ENCODE results near the gene CCDC196. TPM values are rescaled to one million over a fixed set of nuclear protein-coding genes. Genes with fewer than 3 reads are reported as not detected.

CCDC196 gene
- total and polyA plus RNA-seq, 2 of the 4 experiments (the other 2 are of a cell fraction), result not detected

- Histone ChIP-seq H3K56ac (ENCODE audit: extremely low read depth, insufficient read depth, low read length) (no peak overlapping the region), H3K4ac (ENCODE audit: low read depth, low read length) (no peak overlapping the region), H3K9ac (ENCODE audit: low read depth, low read length) (no peak overlapping the region), H4K5ac (ENCODE audit: low read depth, low read length) (no peak overlapping the region), H2AFZ (replicated peaks; ENCODE audit: low read length, poor library complexity) (no peak overlapping the region), H3K79me1 (ENCODE audit: low read depth in 1 of 2, low read length in 2 of 2) (no peaks in the 10 kb centered on the region), H2AK9ac (replicated peaks; ENCODE audit: low read depth, low read length, poor library complexity) (no peak overlapping the region), H4K91ac (ENCODE audit: insufficient read depth, low read depth, low read length) (no peak overlapping the region), H2BK5ac (ENCODE audit: low read depth, low read length, poor library complexity, severe bottlenecking) (no peak overlapping the region), H3K9me3 (ENCODE audit: control insufficient read depth, insufficient read depth, low read length) (no peaks in the 10 kb centered on the region), H4K20me1 (ENCODE audit: insufficient read depth, low read length) (no peaks in the 10 kb centered on the region), H3K36me3 (ENCODE audit: control insufficient read depth, insufficient read depth, low read length) (no peaks in the 10 kb centered on the region), H3K27ac (ENCODE audit: insufficient read depth, low read length) (no peak overlapping the region), H3K27me3 (ENCODE audit: control insufficient read depth, insufficient read depth, low read length) (no peaks in the 10 kb centered on the region; the same call in 1 of the 2 replicates), H3K9me1 (ENCODE audit: insufficient read depth, low read length) (no peaks in the 10 kb centered on the region), H3K14ac (replicated peaks; ENCODE audit: low read depth, low read length) (no peak overlapping the region), H2AK5ac (ENCODE audit: low read depth, low read length) (no peak overlapping the region), H3K4me1 (ENCODE audit: control insufficient read depth, insufficient read depth, low read length) (peaks cover 2% of the 10 kb centered on the region; the same call in 1 of the 2 replicates), H3K4me2 (ENCODE audit: low read depth, low read length) (no peak overlapping the region), H3K23ac (ENCODE audit: low read depth, low read length) (no peak overlapping the region), H2BK15ac (ENCODE audit: low read depth, low read length) (no peak overlapping the region), H3K18ac (ENCODE audit: low read depth, low read length) (no peak overlapping the region), H2BK120ac (ENCODE audit: low read depth, low read length) (no peak overlapping the region), H4K8ac (ENCODE audit: low read depth in 2 of 2, low read length in 2 of 2) (no peak overlapping the region), H3K4me3 (ENCODE audit: insufficient read depth, low read depth, low read length) (no peak overlapping the region), H2BK20ac (ENCODE audit: low read depth, low read length) (no peak overlapping the region)
- WGBS, 2 experiments (ENCODE audit: extremely low coverage in 2 of 2, insufficient read length in 1 of 2), result no CpG with 5 or more reads among the region's 3 CpGs
- dilution Hi-C loops (cut with HindIII; ENCODE audit: low sequenced_read_pairs, unreplicated experiment), result no loop called here
- DNase-seq (no peak), ATAC-seq (ENCODE audit: low read depth) (peak; percentile 41)
- ChIA-PET CTCF (interaction anchor here (0.5 kb wide), 2 partner anchors 139 to 258 kb away, joined by 3 read pairs; no protein-coding TSS in a partner anchor), POLR2A (ENCODE audit: unreplicated experiment) (no interaction called here)
- in situ Hi-C loops (cut with MboI; ENCODE audit: low sequenced_read_pairs), result loop anchor here (10.0 kb wide), 1 partner anchor 616 kb away; no protein-coding TSS in a partner anchor
- no TSS peak for BruUV-seq (replicated peaks)
- TF ChIP-seq, protein P1, sequence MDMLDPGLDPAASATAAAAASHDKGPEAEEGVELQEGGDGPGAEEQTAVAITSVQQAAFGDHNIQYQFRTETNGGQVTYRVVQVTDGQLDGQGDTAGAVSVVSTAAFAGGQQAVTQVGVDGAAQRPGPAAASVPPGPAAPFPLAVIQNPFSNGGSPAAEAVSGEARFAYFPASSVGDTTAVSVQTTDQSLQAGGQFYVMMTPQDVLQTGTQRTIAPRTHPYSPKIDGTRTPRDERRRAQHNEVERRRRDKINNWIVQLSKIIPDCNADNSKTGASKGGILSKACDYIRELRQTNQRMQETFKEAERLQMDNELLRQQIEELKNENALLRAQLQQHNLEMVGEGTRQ (IDR thresholded peaks at IDR 0.05; ENCODE audit: low read depth, low read length), result no peak
- TF ChIP-seq RAD21 (IDR thresholded peaks at IDR 0.05; ENCODE audit: low read length), result no peak
- intact Hi-C loops (cut with micrococcal nuclease), result loop anchor here (5.0 to 10.0 kb wide), 6 partner anchors 124 to 786 kb away; no protein-coding TSS in a partner anchor
Observed at GRCh38 chr14:66498311-66498710, 12.1 kb downstream of the CCDC196 start.
